B cell (primary cell): ENCODE results near the gene LIX1. TPM values are rescaled to one million over a fixed set of nuclear protein-coding genes. Genes with fewer than 3 reads are reported as not detected.

Experiments
- ATAC-seq: fragments of 200-7000 bp; cut with Tn5 transposase; one replicate; pipeline ENCODE4 v1.10.0; 2021; ENCODE audit warnings: low read depth, mild to moderate bottlenecking, moderate number of reproducible peaks, moderate library complexity
- CTCF ChIA-PET: fragments of 350-600 bp; sonication (Branson Sonifier 250); formaldehyde crosslinking; loops from one replicate; lab custom pipeline; 2021; ENCODE audit warnings: antibody characterized with exemption, inconsistent platforms; lab: Charles Lee
- POLR2A ChIA-PET: fragments of 350-600 bp; sonication (Branson Sonifier 250); formaldehyde crosslinking; loops from one replicate; lab custom pipeline; 2021; ENCODE audit warnings: antibody characterized with exemption; lab: Charles Lee
- DNase-seq: peaks from one replicate; pipeline ENCODE4 v3.0.0; 2013
- H2AFZ ChIP-seq: 2 replicates; pipeline ENCODE4 v1.6.1; 2012; ENCODE audit warnings: mild to moderate bottlenecking, low read depth, low read length; ENCODE audit not compliant: insufficient read depth, poor library complexity, severe bottlenecking
- H3K27ac ChIP-seq, 2 donors: 1 replicate in 1 of 2; 2 replicates in 1 of 2; pipeline ENCODE4 v1.5.1; 2012 to 2013; ENCODE audit warnings: low read length in 2 of 2, mild to moderate bottlenecking in 2 of 2, moderate library complexity in 1 of 2
- H3K27me3 ChIP-seq, 4 experiments: fragments of 200-600 bp in 1 of 4; sonication (generic) in 1 of 4; replicated peaks in 1 of 4; 1 replicate in 2 of 4; 2 replicates in 2 of 4; pipeline versions ENCODE4 v1.6.1 to v1.7.0; 2013 to 2016; ENCODE audit warnings: low read length in 3 of 4, mild to moderate bottlenecking in 2 of 4, mixed read lengths in 1 of 4, moderate library complexity in 1 of 4; ENCODE audit not compliant: insufficient read depth in 4 of 4, control insufficient read depth in 3 of 4; ENCODE audit errors: control extremely low read depth in 1 of 4
- H3K36me3 ChIP-seq, 2 experiments: replicated peaks in 1 of 2; 1 replicate in 1 of 2; 2 replicates in 1 of 2; pipeline versions ENCODE4 v1.6.1 to v1.7.1; 2013; ENCODE audit warnings: low read length in 1 of 2; ENCODE audit not compliant: insufficient read depth in 2 of 2, control insufficient read depth in 1 of 2; ENCODE audit errors: control extremely low read depth in 1 of 2, extremely low read depth in 1 of 2
- H3K4me1 ChIP-seq, 2 donors: fragments of 200-600 bp in 1 of 2; sonication (generic) in 1 of 2; 1 replicate in 1 of 2; 2 replicates in 1 of 2; pipeline versions ENCODE4 v1.5.1 to v1.6.1; 2013 to 2017; ENCODE audit warnings: low read length in 2 of 2; ENCODE audit not compliant: control insufficient read depth in 2 of 2, insufficient read depth in 2 of 2
- H3K4me2 ChIP-seq: replicated peaks from 2 replicates; pipeline ENCODE3; 2012; ENCODE audit warnings: mild to moderate bottlenecking, low read depth, low read length; ENCODE audit not compliant: poor library complexity, severe bottlenecking
- H3K4me3 ChIP-seq, 5 experiments: fragments of 200-600 bp in 1 of 5; sonication (generic) in 1 of 5; 1 replicate in 3 of 5; 2 replicates in 2 of 5; pipeline versions ENCODE4 v1.5.1 to v1.7.0; 2011 to 2016; ENCODE audit warnings: low read length in 4 of 5, mild to moderate bottlenecking in 4 of 5, low read depth in 2 of 5, control low read depth in 1 of 5, moderate library complexity in 1 of 5; ENCODE audit not compliant: insufficient read depth in 1 of 5; ENCODE audit errors: control extremely low read depth in 1 of 5, extremely low read depth in 1 of 5
- H3K79me2 ChIP-seq: fragments of 200-600 bp; sonication (generic); one replicate; pipeline ENCODE4 v1.6.0; 2016; ENCODE audit warnings: low read length; ENCODE audit not compliant: control insufficient read depth, insufficient read depth
- H3K9ac ChIP-seq: fragments of 200-600 bp; sonication (generic); 2 replicates; pipeline ENCODE4 v1.6.1; 2017; ENCODE audit warnings: mild to moderate bottlenecking, low read length, moderate library complexity
- H3K9me3 ChIP-seq, 3 donors: one replicate each; pipeline versions ENCODE4 v1.6.1 to v1.7.1; 2013; ENCODE audit warnings: low read length in 2 of 3; ENCODE audit not compliant: control insufficient read depth in 2 of 3, insufficient read depth in 1 of 3; ENCODE audit errors: control extremely low read depth in 1 of 3
- H4K20me1 ChIP-seq: 2 replicates; pipeline ENCODE4 v1.6.0; 2012; ENCODE audit warnings: mild to moderate bottlenecking, low read length; ENCODE audit not compliant: insufficient read depth, control insufficient read depth, poor library complexity, severe bottlenecking
- H3K27ac Mint-ChIP-seq: one replicate; pipeline ENCODE4 v1.8.0; 2021; ENCODE audit warnings: mixed read lengths
- H3K27me3 Mint-ChIP-seq: one replicate; pipeline ENCODE4 v1.8.0; 2021; ENCODE audit warnings: mixed read lengths
- H3K4me1 Mint-ChIP-seq: one replicate; pipeline ENCODE4 v1.8.0; 2021; ENCODE audit warnings: mixed read lengths
- H3K4me3 Mint-ChIP-seq: one replicate; pipeline ENCODE4 v1.8.0; 2021; ENCODE audit warnings: mixed read lengths
- H3K9me3 Mint-ChIP-seq: one replicate; pipeline ENCODE4 v1.8.0; 2022; ENCODE audit warnings: mixed read lengths; ENCODE audit not compliant: insufficient read depth
- CTCF ChIP-seq: fragments of 200-600 bp; IDR thresholded peaks from one replicate; pipeline ENCODE4 v1.8.0; 2022; ENCODE audit warnings: antibody characterized with exemption, mild to moderate bottlenecking
- EZH2 ChIP-seq: IDR thresholded peaks from 2 replicates; pipeline ENCODE4 v1.6.1; 2012; ENCODE audit warnings: borderline replicate concordance, low read depth, mild to moderate bottlenecking, moderate library complexity, low read length; ENCODE audit not compliant: insufficient read depth, poor library complexity, severe bottlenecking
- WGBS: methylation state at CpG from one replicate; pipeline ENCODE4 v1.1.5; 2013; ENCODE audit warnings: missing lambda C conversion rate; ENCODE audit not compliant: insufficient coverage; 5-methylcytosine and 5-hydroxymethylcytosine counted together
- intact Hi-C: fragments of 100-400 bp; cut with micrococcal nuclease; formaldehyde crosslinking; loops from one replicate; pipeline ENCODE4 v1.10.0; 2022
- polyA plus RNA-seq: library from polyadenylated mRNA; depleted of rRNA; stranded (reverse); fragments of >200 nt; gene quantifications from 2 replicates; pipeline ENCODE4 v1.2.3, GENCODE V29; 2012
- total RNA-seq, 2 donors: library from RNA; stranded (reverse); fragments of 120-200 nt in 1 of 2; gene quantifications; 1 replicate in 1 of 2; 2 replicates in 1 of 2; pipeline versions ENCODE4 v1.2.3 to v1.2.4, GENCODE V29; 2013 to 2022

Gene LIX1
- total and polyA plus RNA-seq, 2 donors (not counting 1 experiment from before 2014, with no cell fraction given) = not detected

GRCh38 chr5:97131921-97132320 lies 10.5 kb downstream of the LIX1 start:
- Mint-ChIP-seq H3K27ac (no peak overlapping the region), H3K27me3 (no peaks in the 10 kb centered on the region), H3K4me3 (no peak overlapping the region), H3K9me3 (no peaks in the 10 kb centered on the region), H3K4me1 (peaks cover 10% of the 10 kb centered on the region)
- Histone ChIP-seq H3K4me1 (no peaks in the 10 kb centered on the region), H3K36me3 (no peaks in the 10 kb centered on the region), H3K4me2 (no peak overlapping the region), H2AFZ (no peak overlapping the region), H3K9me3 (no peaks in the 10 kb centered on the region), H3K27ac (no peak overlapping the region), H3K27me3 (no peaks in the 10 kb centered on the region), H4K20me1 (peaks cover 5% of the 10 kb centered on the region), H3K4me3 (no peak overlapping the region), H3K79me2 (no peaks in the 10 kb centered on the region), H3K9ac (no peak overlapping the region)
- no peak for DNase-seq
- TF ChIP-seq EZH2 (no peak), CTCF (no peak)
- 50% methylated on average over 2 of the region's 5 CpGs for WGBS
- intact Hi-C loops = no loop called here
- POLR2A ChIA-PET = no interaction called here
- CTCF ChIA-PET = no interaction called here
- ATAC-seq = no peak

GRCh38 chr5:97131139-97131710 lies 11.2 kb downstream of the LIX1 start:
- Histone ChIP-seq H3K27ac (no peak overlapping the region), H2AFZ (no peak overlapping the region), H3K36me3 (peaks cover 0 to under 1% of the 10 kb centered on the region in 2 experiments), H3K4me3 (no peak overlapping the region), H3K27me3 (no peaks in the 10 kb centered on the region), H4K20me1 (peaks cover 4% of the 10 kb centered on the region), H3K4me2 (no peak overlapping the region), H3K9me3 (no peaks in the 10 kb centered on the region), H3K9ac (no peak overlapping the region), H3K4me1 (no peaks in the 10 kb centered on the region), H3K79me2 (no peaks in the 10 kb centered on the region)
- POLR2A ChIA-PET = no interaction called here
- CTCF ChIA-PET = interaction anchor here (1.2 to 1.5 kb wide), 3 partner anchors 11 to 379 kb away, joined by 4 read pairs; partner anchors contain the start of gene LIX1
- DNase-seq (no peak), ATAC-seq (no peak)
- intact Hi-C loops = no loop called here
- Mint-ChIP-seq H3K4me3 (no peak overlapping the region), H3K27ac (no peak overlapping the region), H3K9me3 (no peaks in the 10 kb centered on the region), H3K27me3 (peaks cover 1% of the 10 kb centered on the region), H3K4me1 (peaks cover 10% of the 10 kb centered on the region)
- TF ChIP-seq CTCF (no peak), EZH2 (no peak)
